Tibial nerve (tissue), 3 donors: ENCODE results near the gene DCP2.

Source experiments
- CTCF ChIP-seq, 5 experiments: fragments of 200-600 bp in 3 of 5; fragments of 450-650 bp in 2 of 5; sonication (generic) in 3 of 5; IDR thresholded peaks; one replicate each; pipeline ENCODE4 v1.5.1; 2016 to 2019; ENCODE audit warnings: antibody characterized with exemption in 5 of 5, mild to moderate bottlenecking in 3 of 5, moderate library complexity in 2 of 5
- POLR2A ChIP-seq, 2 donors: fragments of 450-650 bp; IDR thresholded peaks; one replicate each; pipeline ENCODE4 v1.6.1; 2017; ENCODE audit warnings: antibody characterized with exemption in 2 of 2, mild to moderate bottlenecking in 2 of 2, moderate library complexity in 2 of 2

- TF ChIP-seq POLR2A (IDR thresholded peaks at IDR 0.05) (no peak), CTCF (IDR thresholded peaks at IDR 0.05) (no peak)
Observed at GRCh38 chr5:112938286-112938685, 38.3 kb upstream of the DCP2 start.
